OCI-M2 (cell line): Measurements from ENCODE around the gene ADCY4.
"Not testable (repeated sequence)": the region's sequence is repeated elsewhere in the genome, so short reads cannot be mapped to it uniquely, and the experiment has no call there.

Source experiments
- DNase-seq: peaks from one replicate; lab custom pipeline; 2025; ENCODE audit not compliant: unreplicated experiment; lab: John Stamatoyannopoulos, UW

ADCY4 gene

DNA sequence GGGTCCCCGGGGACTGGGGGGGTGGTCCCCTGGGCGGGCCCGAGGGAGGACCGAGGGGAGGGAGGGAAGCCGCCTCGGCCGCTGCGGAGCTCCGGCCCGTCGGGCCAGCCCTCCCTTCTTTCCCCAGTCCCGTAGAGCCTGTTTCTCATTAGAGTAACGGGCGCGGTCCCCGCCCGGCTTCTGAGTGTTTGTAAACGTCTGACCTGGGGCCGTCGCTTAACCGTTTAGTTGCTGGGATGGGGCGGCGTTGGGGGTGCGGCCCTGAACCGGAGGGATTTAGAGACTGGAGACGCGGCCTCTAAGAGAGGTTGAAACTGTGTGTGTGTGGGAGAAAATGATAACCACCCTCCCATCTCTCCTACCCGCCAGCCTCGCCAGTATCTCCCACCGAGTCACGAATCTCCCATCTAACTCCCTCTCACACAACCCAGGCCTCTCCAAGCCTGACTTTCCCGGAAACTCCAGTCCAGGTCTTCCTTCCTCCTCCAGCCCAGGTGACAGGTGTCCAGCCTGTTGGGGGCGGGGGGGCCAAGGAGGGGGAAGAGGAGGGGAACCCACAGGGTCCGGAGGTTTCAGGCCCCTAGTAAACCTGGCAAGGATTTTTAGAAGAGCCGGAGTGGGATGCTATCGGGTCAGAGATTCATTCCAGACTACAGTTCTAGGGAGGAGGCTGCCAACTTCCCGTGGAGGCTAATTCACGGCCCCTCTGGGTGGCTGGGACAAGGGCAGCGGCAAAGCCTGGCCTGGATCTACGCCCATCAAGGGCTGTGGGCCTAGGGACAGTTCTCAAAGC is 32.0 kb upstream of the ADCY4 start:
- peak; percentile 92 for DNase-seq

DNA sequence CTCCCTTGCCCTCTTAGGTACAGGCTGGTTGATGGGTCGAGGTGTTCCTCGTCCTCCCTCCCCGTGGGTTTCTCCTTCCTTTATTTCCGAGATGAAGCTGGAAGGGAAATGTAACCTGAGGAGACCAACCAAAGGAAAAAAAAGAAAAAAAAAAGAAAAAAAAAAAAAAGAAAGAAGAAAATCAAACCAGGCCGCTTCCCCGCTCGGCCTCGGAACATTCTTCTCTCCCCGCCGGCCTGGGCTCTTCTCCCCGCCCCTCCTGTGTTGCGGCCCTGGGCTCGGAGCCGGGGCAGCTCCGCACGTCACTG is 31.5 kb upstream of the ADCY4 start:
- no peak for DNase-seq

GRCh38 chr14:24365600-24366412 is 30.9 kb upstream of the ADCY4 start:
- DNase-seq, result no peak

DNA sequence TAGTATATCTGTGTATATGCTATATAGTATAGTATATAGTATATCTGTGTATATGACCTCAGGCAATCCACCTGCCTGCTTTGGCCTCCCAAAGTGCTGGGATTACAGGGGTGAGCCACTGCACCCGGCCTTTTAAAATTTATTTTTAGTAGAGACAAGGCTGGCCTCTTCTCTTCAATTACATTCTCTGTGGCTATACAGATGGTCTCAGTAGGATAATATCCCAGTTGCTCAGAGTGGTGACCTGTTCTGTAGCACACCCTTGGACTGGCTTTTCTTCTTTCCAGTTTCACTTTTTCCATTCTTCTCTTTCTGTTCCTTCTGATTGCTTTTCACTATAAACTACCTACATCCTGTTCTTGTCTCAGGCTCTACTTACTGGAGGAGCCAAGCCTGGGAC is 30.0 kb upstream of the ADCY4 start:
- DNase-seq, result no peak

- DNase-seq, result no peak
Observed at GRCh38 chr14:24363401-24363800, 28.5 kb upstream of the ADCY4 start.

GRCh38 chr14:24362241-24362960 is 27.5 kb upstream of the ADCY4 start:
- no peak for DNase-seq

GRCh38 chr14:24361326-24361725 is 26.5 kb upstream of the ADCY4 start:
- DNase-seq, result no peak

GRCh38 chr14:24360281-24360680 is 25.4 kb upstream of the ADCY4 start:
- no peak for DNase-seq

- no peak for DNase-seq
Observed at GRCh38 chr14:24356208-24356607, 21.3 kb upstream of the ADCY4 start.

DNA sequence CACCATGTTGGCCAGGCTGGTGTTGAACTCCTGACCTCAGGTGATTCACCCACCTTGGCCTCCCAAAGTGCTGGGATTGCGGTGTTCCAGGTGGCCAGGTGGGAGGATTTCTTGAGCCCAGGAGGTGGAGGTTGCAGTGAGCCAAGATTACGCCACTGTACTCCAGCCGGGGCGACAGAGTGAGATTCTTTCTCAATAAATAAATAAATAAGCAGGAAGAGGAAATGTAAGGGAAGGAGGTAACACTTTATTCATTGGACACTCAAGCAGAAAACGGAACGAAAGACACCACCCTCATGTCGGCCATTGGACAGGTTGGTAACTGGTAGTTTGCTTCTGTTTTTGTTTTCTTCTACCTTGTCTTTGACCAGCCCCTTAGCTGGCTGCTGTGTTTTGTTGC is 20.1 kb upstream of the ADCY4 start:
- no peak for DNase-seq

- DNase-seq, result not testable (repeated sequence)
Observed at GRCh38 chr14:24354482-24354825, 19.6 kb upstream of the ADCY4 start.

- DNase-seq, result no peak
Observed at GRCh38 chr14:24353559-24354481, 18.9 kb upstream of the ADCY4 start.

- no peak for DNase-seq
Observed at GRCh38 chr14:24351517-24351916, 16.6 kb upstream of the ADCY4 start.

DNA sequence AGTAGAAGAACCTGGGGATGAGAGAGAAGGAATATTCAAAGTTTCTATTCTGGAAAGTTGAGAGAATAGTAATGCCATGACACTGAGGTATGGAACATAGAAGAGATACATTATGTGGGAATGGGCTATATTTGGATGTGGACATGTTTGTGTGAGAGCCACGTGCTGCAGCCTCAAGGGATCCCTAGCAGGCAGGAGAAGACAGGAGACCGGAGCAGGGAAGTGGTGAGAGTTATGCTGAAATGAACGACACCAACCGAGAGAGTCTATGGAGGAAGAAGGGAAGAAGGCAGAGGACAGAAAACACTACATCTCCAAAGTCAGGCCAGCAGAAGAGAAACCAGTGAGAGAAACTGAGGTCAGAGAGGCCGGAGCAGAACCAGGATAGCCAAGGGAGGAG is 14.9 kb upstream of the ADCY4 start:
- DNase-seq, result no peak

GRCh38 chr14:24348186-24348585 is 13.3 kb upstream of the ADCY4 start:
- DNase-seq, result no peak

DNA sequence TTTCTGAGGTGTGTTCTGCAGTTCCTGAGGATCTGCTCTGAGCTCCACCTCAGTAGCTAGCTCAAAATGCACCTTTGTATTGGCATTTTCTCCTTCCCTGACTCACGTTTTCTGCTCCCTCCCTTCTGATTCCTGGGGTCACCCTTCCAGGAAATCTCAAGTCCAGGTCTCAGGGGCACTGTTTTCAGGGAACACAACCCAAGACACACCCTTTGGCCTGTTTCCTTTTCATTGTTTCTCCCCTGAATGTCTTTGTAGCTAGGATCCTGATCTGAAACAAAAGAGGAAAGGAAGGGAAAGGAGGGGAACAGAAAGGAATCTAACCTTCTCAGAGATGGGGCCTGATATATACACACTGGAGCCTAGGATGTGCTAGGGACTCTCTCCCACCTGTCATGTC is 12.3 kb upstream of the ADCY4 start:
- DNase-seq, result no peak

DNA sequence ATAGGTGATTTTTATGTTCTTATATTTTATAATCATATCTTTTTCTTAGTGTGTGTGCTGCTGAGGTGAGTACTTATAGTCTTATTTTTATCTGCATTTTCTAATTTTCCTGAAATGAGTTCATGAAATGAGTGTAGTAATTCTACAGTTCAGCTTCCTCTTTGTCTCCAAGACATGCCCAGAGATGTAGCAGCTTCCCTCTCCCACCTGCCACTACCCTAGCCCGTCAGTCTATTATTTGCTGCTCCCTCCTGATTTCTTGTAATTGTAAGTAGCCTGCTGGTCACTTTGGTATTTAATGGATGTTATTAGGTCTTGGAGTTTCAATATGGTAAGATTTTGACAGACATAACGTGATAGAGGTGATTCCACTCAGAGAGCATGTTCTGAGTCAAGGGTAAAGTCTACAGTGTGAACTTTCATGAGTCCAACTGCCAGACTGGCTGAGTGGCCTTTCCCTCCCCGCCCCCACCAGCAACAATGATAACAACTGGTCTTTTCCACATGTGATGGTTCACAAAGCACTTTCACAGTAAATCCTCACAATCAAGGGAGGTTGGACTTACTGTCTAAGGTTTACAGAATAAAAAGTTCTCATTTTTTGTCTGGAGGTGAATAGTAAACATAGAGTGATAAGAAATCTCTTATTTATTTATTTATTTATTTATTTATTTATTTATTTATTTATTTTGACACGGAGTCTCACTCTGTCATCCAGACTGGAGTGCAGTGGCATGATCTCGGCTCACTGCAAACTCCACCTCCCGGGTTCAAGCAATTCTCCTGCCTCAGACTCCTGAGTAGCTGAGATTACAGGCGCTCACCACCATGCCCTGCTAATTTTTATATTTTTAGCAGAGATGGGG is 9.2 kb upstream of the ADCY4 start:
- DNase-seq, result no peak

- DNase-seq, result no peak
Observed at GRCh38 chr14:24342889-24343288, 8.0 kb upstream of the ADCY4 start.

DNA sequence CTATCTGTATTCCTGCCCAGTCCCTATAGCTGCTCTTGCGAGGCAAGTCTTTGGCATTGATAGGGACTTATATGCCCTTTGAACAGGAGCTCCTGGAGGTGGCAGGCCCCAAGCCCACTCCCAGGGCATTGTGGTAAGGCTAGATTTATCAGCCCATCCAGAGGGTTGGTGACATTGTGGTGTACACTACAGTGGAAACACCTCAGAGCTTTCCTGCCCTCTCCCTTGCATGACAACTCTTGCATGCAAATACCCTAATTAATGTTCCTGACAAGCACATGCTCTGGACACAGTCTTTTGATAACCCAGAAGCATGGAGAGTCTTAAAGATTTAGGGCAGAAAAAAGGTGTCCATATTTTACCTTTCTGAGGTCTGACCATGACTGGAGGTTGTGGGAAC is 5.7 kb upstream of the ADCY4 start:
- DNase-seq, result no peak
